Lower lobe of right lung (tissue), 2 donors: ENCODE data around the gene SLC39A13. TPM values are rescaled to one million over a fixed set of nuclear protein-coding genes. Genes with fewer than 3 reads are reported as not detected.

Source experiments
- ATAC-seq, 2 donors: fragments of 200-7000 bp; cut with Tn5 transposase; one replicate each; pipeline ENCODE4 v1.9.1; 2020 to 2022; ENCODE audit warnings: mild to moderate bottlenecking in 2 of 2, moderate library complexity in 2 of 2
- DNase-seq: peaks from one replicate; pipeline ENCODE4 v3.0.0-alpha.2; 2020
- H3K27ac ChIP-seq: fragments of 200-600 bp; one replicate; pipeline ENCODE4 v1.8.0; 2022
- H3K27me3 ChIP-seq: fragments of 200-600 bp; one replicate; pipeline ENCODE4 v1.8.0; 2022; ENCODE audit warnings: low read depth
- H3K36me3 ChIP-seq: fragments of 200-600 bp; one replicate; pipeline ENCODE4 v1.8.0; 2022; ENCODE audit warnings: mild to moderate bottlenecking
- H3K4me1 ChIP-seq: fragments of 200-600 bp; one replicate; pipeline ENCODE4 v1.8.0; 2022
- H3K4me3 ChIP-seq: fragments of 200-600 bp; one replicate; pipeline ENCODE4 v1.8.0; 2022; ENCODE audit warnings: mild to moderate bottlenecking
- H3K9me3 ChIP-seq: fragments of 200-600 bp; one replicate; pipeline ENCODE4 v1.8.0; 2022
- CTCF ChIP-seq: fragments of 200-600 bp; IDR thresholded peaks from one replicate; pipeline ENCODE4 v1.8.0; 2022; ENCODE audit warnings: antibody characterized with exemption, mild to moderate bottlenecking
- intact Hi-C: fragments of 100-400 bp; cut with DNase I; formaldehyde crosslinking; loops from one replicate; pipeline ENCODE4 v1.11.0; 2022
- total RNA-seq: library from RNA; stranded (reverse); fragmentation: NEBNext Ultra II Directional; extraction: Animal tissue kit (Norgen Biotek cat#: 25700); gene quantifications from one replicate; pipeline ENCODE4 v1.2.1, GENCODE V29; 2021
- donor health status: DM: no; HTN: yes; CAD: no; lungs with severe emphysema.

Gene SLC39A13
- total RNA-seq, 1 donor from 2014 or later, result 48.0 TPM

DNA sequence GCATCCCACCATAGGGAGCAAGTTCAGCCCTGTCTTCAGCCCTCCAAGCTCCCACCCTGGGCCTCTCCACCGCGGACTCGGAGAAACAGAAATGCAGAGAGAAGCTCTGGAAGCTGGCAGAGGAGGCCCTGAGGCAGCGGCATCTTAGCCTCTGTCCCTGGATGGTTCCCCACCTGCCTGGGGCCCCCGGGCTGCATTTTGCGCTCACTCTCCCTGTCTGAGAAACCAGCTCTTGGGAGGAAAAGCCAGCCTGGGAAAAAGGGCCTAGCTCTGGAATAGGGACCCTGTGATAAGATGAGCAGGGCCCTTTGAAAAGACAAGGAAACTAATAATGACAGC lies 18.0 kb upstream of the SLC39A13 start:
- Histone ChIP-seq H3K4me3 (no peak overlapping the region), H3K9me3 (no peaks in the 10 kb centered on the region), H3K36me3 (no peaks in the 10 kb centered on the region), H3K27ac (peak overlapping the region; percentile 93), H3K27me3 (no peaks in the 10 kb centered on the region), H3K4me1 (peaks cover 56% of the 10 kb centered on the region)
- TF ChIP-seq CTCF, result no peak
- intact Hi-C loops, result no loop called here
- DNase-seq (peak; percentile 6), ATAC-seq (no peak)

DNA sequence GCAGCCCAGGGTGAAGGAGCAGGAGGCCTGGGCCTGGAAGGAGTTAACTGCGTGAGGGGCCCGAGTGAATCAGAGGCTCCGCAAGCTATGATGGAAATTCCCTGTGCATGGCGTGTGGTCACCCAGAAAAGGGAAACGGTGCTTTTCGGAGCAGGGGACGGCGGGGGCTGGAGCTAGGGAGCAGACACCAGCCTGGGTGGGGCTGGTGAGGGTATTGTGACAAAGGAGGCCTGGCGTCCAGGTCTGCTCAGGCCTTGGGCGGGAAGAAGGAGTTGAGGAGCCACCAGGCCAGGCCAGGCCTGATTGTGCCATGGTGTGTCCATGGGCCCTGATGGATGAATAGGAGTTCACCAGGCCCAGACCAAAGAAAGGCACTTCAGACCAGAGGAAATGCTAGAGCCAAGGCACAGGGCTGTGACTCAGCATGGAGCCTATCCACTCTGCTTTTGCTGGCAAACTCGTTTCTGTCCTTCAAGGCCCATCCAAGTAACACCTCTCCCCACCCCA lies 17.3 kb upstream of the SLC39A13 start:
- peak overlapping the region; percentile 93 for H3K27ac ChIP-seq
- no peak overlapping the region for H3K4me3 ChIP-seq
- DNase-seq (peak; percentile 86), ATAC-seq (peak; percentile 33 to 57)
- intact Hi-C loops, result no loop called here
- peaks cover 64% of the 10 kb centered on the region for H3K4me1 ChIP-seq
- no peaks in the 10 kb centered on the region for H3K27me3 ChIP-seq
- H3K9me3 ChIP-seq, result no peaks in the 10 kb centered on the region
- no peaks in the 10 kb centered on the region for H3K36me3 ChIP-seq
- no peak for TF ChIP-seq CTCF

GRCh38 chr11:47391711-47392432 lies 16.5 kb upstream of the SLC39A13 start:
- Histone ChIP-seq H3K4me3 (no peak overlapping the region), H3K36me3 (no peaks in the 10 kb centered on the region), H3K27me3 (no peaks in the 10 kb centered on the region), H3K4me1 (peaks cover 64% of the 10 kb centered on the region), H3K27ac (peak overlapping the region; percentile 93), H3K9me3 (no peaks in the 10 kb centered on the region)
- no peak for TF ChIP-seq CTCF
- DNase-seq, result peak; percentile 45
- ATAC-seq, result no peak
- intact Hi-C loops, result no loop called here

GRCh38 chr11:47392546-47393162 lies 15.7 kb upstream of the SLC39A13 start:
- TF ChIP-seq CTCF, result no peak
- Histone ChIP-seq H3K9me3 (no peaks in the 10 kb centered on the region), H3K4me3 (no peak overlapping the region), H3K36me3 (no peaks in the 10 kb centered on the region), H3K27me3 (no peaks in the 10 kb centered on the region), H3K27ac (peak overlapping the region; percentile 93), H3K4me1 (peaks cover 64% of the 10 kb centered on the region)
- ATAC-seq (no peak), DNase-seq (no peak)
- intact Hi-C loops, result no loop called here

DNA sequence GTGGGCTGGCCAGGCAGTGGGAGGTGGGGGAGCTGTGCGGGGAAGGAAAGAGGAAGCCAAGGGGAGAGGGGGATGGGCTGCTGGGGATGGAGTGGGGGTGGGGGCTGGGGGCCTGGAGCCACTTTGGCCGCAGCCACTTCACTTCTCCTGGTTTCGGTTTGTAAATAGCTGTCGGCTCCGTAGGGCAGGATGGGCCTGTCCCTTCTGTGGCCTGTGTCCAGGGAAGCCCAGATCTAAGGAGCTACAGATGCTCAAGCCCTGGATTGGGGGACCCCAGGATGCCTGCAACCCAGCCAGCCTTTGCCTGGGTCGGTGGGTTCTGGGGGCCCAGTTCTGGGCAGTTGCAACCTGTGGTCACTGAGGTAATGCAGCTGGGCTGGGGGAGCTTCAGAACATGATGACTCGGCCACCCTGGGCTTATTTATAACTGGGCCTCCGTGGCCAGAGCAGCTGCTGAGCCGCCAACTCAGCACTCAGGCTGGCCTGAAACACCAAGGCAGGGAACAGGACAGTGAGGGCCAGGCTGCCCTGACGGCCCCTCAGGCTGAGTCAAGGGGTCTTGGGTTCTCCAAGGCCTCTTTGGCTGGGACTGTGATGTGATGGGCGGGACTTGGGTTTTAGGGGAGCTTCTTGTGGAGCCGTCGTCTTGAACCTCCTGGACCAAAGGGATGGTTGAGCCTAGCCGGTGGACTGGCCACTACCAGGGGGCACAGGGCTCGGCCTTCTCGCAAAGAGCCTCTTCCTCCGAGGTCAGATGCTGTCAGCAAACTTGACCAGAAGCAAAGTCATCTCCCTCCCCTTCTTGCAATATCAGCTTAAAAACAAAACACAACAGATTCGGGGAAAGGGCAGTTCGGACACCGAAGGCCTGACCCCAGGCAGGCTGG lies 15.0 kb upstream of the SLC39A13 start:
- H3K4me1 ChIP-seq, result peaks cover 62% of the 10 kb centered on the region
- peak overlapping the region; percentile 93 for H3K27ac ChIP-seq
- peak; percentile 9 to 28 for ATAC-seq
- no peak for TF ChIP-seq CTCF
- peak overlapping the region; percentile 40 for H3K4me3 ChIP-seq
- intact Hi-C loops, result no loop called here
- no peaks in the 10 kb centered on the region for H3K9me3 ChIP-seq
- H3K27me3 ChIP-seq, result no peaks in the 10 kb centered on the region
- no peaks in the 10 kb centered on the region for H3K36me3 ChIP-seq
- DNase-seq, result peak; percentile 74
